DOHH2 (cell line): ENCODE measurements around the gene TTYH2.

Source experiments
- CTCF ChIP-seq: fragments of 200-600 bp; sonication (generic); IDR thresholded peaks from one replicate; pipeline ENCODE4 v1.5.1; 2014; ENCODE audit warnings: antibody characterized with exemption, mild to moderate bottlenecking, low read depth, low read length; ENCODE audit not compliant: poor library complexity, severe bottlenecking
- EZH2phosphoT487 ChIP-seq: fragments of 200-600 bp; sonication (generic); IDR thresholded peaks from 2 replicates; pipeline ENCODE4 v1.6.1; 2017; ENCODE audit warnings: borderline replicate concordance, mild to moderate bottlenecking, antibody characterized with exemption, low read length, moderate library complexity, mixed read lengths

GRCh38 chr17:74260525-74260850, 47.1 kb downstream of the TTYH2 start:
- TF ChIP-seq CTCF, result no peak
- no peak for TF ChIP-seq EZH2phosphoT487
